Hematopoietic multipotent progenitor cell treated with erythropoietin and hydrocortisone succinate and interleukin-3 and kit ligand, for 4 days (in vitro differentiated cells): ENCODE results near the gene PARP6.

ENCODE experiments used
- DNase-seq: peaks from one replicate; pipeline ENCODE4 v3.0.0-alpha.2; 2015

Gene PARP6, protein sequence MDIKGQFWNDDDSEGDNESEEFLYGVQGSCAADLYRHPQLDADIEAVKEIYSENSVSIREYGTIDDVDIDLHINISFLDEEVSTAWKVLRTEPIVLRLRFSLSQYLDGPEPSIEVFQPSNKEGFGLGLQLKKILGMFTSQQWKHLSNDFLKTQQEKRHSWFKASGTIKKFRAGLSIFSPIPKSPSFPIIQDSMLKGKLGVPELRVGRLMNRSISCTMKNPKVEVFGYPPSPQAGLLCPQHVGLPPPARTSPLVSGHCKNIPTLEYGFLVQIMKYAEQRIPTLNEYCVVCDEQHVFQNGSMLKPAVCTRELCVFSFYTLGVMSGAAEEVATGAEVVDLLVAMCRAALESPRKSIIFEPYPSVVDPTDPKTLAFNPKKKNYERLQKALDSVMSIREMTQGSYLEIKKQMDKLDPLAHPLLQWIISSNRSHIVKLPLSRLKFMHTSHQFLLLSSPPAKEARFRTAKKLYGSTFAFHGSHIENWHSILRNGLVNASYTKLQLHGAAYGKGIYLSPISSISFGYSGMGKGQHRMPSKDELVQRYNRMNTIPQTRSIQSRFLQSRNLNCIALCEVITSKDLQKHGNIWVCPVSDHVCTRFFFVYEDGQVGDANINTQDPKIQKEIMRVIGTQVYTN

DNA sequence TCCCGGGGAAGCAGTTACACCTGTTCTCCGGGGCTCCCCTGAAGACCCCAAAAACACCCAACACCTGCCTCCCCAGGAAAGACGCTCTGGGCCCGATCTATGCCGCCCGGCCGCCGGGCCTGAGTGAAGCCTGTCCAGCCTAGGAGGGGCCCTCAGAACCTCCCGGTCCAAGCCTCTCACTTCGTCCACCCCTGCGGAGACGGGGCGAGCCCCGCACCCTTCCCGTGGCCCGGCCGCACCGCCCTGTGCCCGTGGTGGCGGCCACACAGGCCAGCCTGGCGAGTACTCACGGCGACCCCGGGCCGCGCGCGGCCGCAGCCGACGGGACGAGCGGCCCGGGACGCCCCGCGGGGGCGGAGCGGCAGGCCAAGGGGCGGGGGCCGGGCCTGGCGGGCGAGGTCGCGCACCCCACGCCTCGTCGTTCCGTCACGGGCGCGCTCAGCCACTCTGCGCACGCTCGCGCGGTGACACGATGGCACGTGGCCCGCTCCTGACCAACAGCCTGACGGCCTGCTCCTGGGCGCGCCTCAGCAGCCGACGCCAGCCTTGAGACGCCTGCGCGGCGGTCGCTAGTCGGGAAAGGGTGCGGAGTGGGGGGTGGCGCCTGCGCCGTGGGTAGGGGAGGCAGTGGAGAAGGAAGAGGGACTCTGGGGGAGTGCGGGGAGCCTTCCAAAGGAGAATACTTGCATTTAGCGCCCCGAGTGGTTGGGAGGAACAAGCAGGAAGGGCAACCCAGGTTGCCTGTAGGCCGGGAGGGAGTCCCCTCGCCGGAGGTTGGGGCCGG, at the start of gene PARP6:
Gene PARP6 (minus strand): TSS at position 342 of the 784 bp plus-strand sequence. CDS start 5,077 bp downstream, outside the sequence.
- DNase-seq = peak; percentile 99

DNA sequence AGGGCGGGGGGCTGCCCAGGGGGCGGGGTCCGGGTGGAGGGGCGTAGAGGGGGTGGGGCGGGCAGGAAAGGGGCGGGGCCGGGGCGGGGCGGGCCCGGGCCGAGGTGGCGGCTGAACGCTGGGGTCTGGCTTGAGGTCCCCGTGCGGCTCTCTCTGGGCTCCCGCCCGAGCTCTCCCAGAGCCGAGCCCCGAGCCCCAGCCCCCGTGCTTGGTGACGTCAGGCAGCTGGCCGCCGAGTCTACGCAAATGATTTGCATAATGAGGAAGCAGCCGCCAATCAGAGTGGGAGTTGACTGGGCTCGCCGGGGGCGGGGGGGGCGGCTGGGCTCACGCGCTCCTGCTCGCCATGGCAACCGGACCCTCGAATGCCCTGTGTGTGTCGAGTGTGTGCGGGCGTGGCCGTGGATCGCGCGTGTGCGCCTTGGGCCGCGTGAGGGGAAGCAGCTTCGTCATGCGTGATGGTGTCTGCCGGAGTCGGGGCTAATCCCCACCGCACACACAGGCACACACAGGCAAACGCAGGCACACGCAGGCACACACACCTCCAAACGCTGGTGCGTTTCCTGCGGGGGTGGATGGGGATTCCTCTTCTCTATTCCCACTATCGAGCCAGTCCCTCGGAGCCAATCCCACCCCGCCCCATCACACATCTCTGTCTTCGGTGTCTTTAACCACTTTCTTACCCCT, 47.8 kb upstream of the PARP6 start, which contains the start of gene CELF6:
Gene CELF6 (minus strand): TSS at position 173 of the 687 bp plus-strand sequence. CDS start 283 bp downstream, outside the sequence.
- peak; percentile 94 for DNase-seq

DNA sequence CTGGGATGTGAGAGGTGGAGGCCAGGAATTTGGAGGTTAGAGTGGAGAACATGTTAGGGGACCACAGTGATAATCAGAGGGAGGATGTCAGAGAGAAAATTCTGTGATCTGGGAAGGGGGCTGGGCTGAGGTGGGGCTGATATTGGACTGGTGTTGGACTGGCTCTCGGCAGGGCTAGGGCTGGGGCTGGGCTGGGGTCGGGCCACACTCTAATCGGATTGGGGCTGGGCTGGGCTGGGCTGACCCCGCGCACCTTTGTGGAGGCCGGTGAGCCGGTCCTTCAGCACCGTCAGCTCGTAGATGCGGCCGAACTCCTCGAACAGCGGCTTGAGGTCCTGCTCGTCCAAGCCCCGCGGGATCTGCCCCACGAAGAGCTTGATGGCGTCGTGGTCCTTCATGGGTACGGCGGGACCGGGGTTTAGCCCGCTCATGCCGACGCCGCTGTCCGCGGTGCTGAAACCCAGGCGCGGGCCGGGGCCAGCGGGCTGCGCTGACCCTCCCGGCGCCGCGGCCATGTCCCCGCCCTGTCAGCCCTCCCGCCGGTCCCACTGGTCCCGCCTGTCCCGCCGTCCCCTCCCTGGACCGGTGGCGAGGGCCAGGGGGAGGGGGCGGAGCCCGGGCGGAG, 47.1 kb upstream of the PARP6 start:
- DNase-seq = peak; percentile 81

DNA sequence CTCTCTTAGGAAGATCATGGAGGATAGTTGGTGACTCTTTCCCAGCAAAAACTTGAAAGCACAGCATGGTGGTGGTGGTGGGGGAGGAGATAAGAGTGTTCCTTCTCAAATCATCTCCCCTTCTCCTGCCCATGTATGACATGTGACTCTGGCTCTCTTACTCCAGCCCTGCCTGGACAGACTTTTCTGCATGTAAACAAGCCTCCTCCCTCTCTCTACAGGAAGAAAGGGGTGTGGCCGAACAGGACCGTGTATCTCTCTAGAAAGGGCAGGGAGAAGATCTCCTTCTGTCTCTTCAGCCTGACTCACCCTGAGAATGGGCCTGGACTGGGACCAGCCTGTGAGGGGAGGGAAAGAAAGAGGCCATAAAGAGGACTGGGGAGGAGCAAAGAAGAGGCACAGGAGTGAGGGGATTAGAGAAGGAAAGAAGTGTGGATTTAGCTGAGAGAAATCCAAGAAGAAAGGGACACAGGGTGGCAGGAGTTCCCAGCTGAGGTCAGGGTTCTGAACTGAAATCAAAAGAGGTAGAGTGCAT, 46.1 kb upstream of the PARP6 start:
- peak; percentile 47 for DNase-seq

DNA sequence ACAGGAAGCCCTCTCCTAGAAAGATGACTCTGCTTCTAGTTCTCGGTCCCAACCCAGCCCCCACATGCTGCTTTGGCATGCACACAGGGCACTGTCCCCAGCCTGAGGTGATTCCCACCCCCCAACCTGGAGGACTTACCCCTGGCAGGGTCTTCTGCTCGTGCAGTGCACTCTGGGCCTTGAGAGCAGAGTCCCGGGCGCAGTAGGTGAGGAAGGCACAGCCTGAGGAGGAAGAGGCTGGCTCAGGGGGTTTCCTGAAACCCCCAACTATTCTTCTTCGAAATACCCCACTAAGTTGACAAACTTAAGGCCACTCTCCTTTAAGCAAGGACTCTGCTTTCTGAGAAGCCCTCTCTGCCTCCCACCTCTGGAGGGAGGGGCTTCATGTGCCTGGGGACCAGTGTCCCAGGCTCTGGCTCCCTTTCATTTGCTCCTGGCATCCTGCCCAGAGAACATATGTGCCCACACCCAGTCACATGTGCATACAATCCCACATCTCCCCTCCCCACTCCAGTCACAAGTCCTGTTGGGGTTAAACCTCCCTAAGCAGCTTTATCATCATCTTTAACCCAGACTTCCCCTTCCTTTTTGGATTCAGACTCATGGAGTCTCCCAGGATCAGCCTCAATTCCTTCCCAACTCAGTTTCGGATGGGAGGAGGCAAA, 43.5 kb upstream of the PARP6 start:
- peak; percentile 76 for DNase-seq

DNA sequence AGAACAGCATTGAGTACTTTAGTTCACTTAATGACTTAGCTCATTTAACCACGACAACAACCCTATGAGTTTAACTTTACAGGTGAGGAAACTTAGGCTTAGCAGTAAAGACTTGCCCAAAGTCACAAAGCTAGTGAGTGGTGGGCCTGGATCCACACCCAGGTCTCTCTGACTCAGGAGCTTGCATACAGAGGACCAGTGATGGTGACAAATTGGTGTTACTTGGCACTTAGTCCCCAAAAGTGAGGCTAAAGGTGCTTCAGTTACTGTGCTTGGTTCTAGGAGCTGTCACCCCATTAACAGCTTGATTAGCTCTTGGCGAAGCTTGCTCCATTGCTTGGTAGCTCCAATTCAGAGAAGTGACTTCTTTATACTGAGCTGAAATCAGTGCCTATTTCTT, 41.5 kb upstream of the PARP6 start:
- DNase-seq = no peak

DNA sequence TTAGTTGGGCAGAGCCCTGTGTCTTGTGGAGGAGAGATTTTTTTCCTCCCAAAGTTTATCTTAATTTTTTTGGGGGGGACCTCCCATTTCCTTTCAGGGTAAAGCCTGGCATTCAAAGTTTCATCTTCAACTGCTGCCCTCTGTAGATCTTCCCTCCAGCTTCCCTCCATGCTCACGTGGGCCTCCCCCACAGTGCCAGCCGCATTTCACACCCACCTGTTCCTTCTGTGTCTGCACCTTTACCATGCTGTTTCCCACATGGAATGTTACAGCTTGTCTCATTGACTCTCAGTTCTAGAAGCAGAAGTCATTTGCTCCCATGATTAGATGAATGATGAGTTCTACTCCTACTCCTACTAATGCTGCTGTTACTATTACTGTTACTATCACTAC, 41.1 kb upstream of the PARP6 start:
- no peak for DNase-seq

DNA sequence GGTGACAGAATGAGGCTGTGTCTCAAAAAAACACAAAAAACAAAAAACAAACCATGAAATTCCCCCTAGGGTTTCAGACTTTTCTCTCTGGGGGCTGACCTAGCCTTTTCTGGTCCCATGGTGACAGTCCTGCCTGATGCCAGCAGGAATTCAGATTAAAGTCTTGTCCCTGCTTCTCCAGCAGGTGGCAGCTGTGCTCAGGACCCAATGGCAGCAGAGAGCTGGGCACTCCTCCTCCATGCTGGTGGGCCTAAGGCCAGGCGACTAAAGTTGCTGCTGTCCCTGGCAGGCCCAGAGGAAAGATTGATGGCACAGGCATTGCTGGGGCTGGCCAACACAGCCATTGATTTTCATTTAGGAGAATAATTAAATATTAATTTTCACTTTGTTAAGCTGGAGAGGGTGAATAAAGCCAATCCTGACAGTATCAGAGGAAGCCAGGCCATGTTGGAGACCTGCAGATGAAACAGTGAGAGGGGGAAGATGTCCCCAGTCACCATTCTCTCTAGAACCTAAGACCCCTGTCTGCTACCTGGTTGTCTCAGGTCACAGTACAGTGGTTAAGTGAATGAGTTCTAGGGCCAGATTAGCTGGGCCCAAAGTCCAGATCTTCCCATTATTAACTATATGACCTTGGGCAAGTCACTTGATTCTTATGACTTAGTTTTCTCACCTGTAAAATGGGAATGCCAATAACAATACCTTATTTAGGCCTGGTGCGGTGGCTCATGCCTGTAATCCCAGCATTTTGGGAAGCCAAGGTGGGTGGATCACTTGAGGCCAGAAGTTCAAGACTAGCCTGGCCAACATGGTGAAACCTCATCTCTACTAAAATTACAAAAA, 40.5 kb upstream of the PARP6 start:
- peak; percentile 85 for DNase-seq

DNA sequence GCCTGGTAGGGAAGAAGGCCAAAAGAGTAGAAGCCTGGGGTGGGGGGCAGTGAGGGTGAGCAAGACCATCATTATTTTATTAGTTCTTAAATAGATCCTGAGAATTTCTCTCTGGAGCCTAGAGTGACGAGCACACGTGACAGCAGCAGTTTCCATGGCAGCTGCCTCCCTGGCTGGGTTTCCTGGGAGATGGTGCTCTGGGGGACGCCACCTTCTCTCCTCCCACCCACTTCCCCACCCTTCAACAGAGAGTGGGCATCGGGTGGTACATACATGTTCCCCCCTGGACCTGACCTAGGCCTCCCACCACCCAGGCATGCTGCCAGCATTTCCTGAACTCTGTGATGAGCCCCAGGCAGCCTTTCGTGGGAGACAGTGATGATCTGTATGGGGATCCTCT, 34.7 kb upstream of the PARP6 start:
- DNase-seq = no peak

DNA sequence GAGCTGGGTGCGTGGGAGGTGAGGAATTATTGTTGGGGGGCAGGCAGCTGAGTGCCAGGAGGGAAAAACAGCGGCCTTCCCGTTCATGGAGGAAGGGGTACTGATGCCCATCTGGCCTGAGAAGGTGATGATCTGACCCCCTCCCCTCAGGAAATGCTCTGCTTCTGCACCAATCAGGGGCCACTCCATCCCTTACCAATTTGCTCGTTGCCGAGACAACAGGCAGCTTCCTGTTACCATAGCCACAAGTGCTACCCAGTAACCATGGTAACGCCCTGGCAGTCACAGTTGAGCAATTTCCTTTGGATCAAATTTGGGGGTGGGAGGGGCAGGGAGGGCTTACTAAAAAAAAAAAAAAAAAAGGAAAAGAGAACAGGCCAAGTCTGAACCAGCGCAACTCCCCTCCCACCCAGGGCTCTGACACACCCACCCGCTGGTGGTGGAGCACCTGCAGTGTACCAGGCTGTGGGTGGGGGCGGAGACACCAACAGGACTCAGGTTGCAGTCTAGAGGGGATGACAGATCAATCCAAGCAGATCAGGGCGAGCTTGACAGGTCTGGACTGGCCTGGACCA, 33.9 kb upstream of the PARP6 start:
- DNase-seq = peak; percentile 85

DNA sequence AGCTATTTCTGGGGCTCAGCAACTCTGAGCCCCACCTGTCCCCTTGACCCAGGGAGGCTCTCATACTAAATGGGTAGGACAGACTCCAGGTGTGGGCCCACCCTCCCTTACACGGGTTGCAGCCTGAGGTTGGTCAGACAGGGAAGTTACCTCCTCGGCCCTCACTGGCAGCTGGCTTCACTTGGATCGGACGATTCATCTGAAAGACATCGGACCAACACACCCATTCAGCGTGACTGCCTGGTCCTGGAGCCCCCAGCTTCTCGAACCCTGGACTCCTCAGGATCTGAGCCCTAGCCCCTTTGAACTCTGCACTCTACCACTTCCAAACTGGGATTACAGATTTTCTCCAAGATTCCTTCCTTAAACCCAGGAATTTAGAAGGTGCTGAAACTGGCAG, 32.2 kb upstream of the PARP6 start:
- no peak for DNase-seq

DNA sequence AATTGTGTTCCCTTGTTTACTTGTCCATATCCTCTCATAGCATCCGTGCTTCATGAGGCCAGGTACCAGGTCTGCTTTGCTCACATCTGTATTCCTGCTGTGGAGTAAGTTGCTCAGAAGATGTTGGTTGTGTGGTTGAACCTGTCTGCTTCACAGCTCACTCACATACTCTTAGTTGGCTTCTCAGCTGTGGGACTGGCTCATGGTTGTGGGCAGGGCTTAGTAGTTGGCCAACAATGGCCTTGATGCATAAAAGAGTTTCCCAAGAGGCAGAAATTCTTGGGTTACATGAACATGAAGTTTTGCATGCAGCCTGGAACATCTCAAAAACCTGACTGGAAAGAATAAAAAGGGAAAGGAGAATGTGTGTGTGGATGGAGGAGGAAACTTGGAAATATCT, 30.6 kb upstream of the PARP6 start:
- DNase-seq = no peak

DNA sequence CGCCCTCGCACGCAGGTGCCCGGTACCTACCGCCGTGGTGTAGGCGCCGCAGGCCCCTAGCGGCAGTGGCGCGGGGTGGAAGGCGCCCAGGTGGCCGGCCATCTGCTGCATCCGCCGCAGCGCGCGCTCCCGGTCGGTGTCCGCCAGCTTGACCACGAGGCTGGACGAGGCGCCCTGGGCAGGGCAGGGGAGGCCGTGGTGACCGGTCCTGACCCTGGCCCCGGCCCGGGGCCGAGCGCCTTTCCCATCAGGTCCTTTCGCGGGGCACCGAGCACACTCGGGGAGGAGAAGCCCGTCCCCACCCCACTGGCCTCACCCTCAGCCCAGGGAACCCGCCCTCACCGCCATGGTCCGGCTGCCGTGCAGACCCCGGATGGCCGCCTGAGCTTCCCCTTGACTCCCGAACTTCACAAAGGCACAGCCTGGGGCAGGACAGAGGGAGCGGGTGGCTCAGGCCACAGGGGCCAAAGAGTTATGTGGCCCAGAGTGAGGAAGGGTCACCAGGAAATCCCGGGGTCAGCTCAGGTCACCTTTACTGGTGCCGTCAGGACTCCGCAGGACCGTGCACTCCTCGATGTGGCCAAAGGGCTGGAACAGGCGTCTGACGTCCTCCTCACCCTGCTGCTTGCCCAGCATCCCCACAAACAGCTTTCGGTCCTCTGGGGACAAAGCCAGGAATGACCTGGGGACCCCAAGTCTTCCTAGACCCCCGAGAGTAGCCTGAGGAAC, 17.4 kb upstream of the PARP6 start:
- no peak for DNase-seq

DNA sequence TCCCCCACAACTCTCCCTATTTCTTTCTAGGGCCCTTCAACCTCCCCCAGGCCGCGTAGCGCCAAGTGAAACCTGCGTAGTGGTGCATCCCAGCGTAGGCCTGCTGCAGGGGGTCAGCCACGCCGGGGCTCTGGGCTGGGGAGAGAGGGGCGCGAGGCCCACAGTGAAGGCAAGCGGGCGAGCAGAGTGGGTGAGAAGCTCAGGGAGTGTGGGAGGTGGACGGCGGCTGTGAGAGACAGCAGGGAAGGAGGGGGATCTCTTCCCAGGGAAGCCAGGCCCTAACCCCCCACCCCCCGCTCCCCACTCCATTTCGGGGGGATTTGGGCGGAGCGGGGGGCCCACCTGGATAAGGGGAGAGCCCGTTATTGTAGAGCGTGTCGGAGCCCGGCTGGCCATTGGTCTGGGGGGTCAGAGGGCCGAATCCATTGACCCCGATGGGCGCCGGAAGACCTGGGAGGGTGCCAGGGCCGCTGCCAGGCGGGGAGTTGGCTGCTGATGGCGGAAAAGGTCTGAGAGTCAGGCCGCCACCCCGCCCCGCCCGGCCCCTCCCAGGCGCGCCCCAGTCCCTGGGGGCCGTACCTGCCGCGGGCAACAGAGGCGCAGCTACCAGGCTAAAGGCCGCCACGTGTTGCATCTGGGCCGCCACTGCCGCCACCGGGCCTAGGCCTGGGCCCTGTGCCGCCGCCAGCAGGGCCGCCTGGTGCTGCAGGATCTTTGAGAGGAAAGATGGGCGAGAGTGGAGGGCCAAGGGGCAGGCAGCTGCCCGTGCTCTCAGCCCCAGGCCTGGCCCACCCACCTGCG, 16.6 kb upstream of the PARP6 start:
- DNase-seq = no peak

DNA sequence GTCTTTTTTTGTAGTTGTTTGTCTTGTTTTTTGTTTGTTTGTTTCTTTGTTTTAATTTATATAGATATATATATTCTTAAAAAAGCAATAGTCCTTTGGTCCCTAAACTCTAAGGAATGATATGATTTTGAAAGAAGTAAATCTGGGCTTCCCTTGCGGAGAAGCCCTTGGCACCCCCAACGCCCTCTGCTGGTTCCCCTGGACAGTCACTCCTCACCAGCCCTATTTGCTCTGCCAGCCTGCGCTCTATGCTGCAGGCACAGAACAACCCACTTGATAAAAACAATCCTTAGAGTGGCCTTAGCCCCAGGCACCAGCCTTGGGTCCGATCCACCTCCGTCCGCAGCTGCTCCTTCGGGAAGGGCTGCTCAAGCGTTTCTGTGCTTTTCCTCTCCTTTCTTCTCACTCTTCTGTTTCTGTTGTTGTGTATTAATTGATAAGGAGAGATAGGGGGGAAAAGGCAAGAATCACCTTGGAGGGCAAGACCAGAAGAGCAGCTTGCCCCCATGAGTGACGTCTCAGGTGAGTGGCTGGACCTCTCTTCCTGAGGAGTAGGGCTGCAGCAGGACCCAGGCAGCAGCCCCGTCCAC, 13.7 kb upstream of the PARP6 start:
- peak; percentile 80 for DNase-seq

DNA sequence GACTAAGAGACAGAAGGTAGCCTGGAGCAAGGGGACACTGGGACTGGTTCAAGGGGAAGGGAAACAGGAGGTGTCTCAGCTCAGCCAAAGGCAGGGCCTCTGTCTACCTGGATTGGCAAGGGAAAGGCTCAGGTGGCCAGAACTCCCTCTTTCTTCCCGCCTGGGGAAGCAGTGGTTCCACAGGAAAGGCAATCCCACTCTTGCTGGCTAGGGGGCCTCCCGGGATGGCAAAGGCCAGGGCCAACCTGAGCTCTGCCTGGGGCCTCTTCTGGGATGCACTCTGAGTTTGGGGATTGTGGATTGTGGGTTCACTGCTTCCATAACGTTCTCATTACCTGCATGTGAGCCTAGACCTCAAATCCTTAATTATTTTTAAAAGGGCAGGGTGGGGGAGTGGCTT, 13.0 kb upstream of the PARP6 start:
- DNase-seq = no peak

DNA sequence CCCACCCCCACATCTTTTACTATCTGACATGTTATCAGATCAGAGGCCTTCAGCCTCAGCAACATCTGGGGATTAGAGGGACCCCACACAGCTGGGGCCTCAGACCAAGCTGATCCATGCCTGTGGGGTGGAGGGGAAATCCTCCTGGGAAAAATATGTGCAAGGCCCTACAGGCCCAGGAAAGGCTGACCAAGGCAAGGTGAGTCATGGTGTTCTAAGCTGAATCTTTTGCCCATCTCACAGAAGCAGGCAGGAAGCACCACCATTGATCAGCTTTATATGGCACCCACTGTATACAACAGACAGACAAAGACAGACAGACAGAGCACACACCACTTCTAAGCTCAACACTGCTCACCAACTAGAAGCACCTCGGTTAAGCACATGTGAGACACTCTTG, 12.4 kb upstream of the PARP6 start:
- DNase-seq = no peak

DNA sequence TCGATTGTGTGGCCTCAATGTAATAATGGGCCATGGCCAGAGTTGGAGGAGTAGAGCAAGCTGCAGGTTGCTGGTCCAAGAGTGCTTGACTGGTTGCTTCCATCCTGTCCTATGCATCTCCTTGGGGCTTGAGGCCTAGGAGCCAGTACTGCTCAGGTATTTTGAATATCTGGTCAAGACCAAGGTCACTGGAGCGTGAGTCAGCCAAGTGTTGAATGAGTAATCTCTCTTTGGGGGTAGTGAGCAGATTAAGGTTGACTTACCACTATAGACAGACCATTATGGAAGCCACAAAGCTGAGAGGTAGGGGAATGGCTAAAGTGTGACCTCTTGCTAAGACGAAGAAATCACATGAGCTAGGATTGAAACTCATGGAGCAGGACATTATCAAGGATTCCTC, 9.4 kb upstream of the PARP6 start:
- DNase-seq = no peak
